K562 (cell line): Measurements from ENCODE around the gene USP16. TPM values are rescaled to one million over a fixed set of nuclear protein-coding genes. Genes with fewer than 3 reads are reported as not detected.

Experiments used
- BHLHE40 ChIP-seq: IDR thresholded peaks from 2 replicates; pipeline ENCODE4 v1.6.1; 2011; ENCODE audit warnings: low read length, improper control_type of control experiment
- BRF1 ChIP-seq: IDR thresholded peaks from 3 replicates; pipeline ENCODE4 v1.6.1; 2011; ENCODE audit warnings: borderline replicate concordance, mild to moderate bottlenecking; ENCODE audit not compliant: insufficient read length; ENCODE audit errors: extremely low read depth
- CHD1 ChIP-seq: fragments of 200-600 bp; sonication (generic); IDR thresholded peaks from one replicate; pipeline ENCODE4 v1.6.1; 2012; ENCODE audit warnings: mild to moderate bottlenecking, moderate library complexity, low read length, inconsistent platforms
- EWSR1 ChIP-seq: fragments of 450-650 bp; IDR thresholded peaks from 2 replicates; pipeline ENCODE4 v1.6.1; 2018; ENCODE audit warnings: borderline replicate concordance, mild to moderate bottlenecking, low read depth, moderate library complexity; ENCODE audit not compliant: partially characterized antibody
- GABPA ChIP-seq: fragments of 200-800 bp; sonication (Bioruptor generic); conservative IDR thresholded peaks from 2 replicates; pipeline ENCODE4 v1.6.1; 2016; ENCODE audit warnings: low read depth, missing genetic modification characterization, missing compliant biosample characterization
- HMG20A ChIP-seq: fragments of 450-650 bp; formaldehyde crosslinking; conservative IDR thresholded peaks from 2 replicates; pipeline ENCODE4 v1.4.0; 2020; ENCODE audit warnings: mild to moderate bottlenecking, mixed read lengths
- ILK ChIP-seq: fragments of 450-650 bp; IDR thresholded peaks from 2 replicates; pipeline ENCODE4 v1.6.1; 2016; ENCODE audit warnings: missing genetic modification characterization, low read depth, mild to moderate bottlenecking, missing compliant biosample characterization, moderate library complexity, borderline replicate concordance
- NFIX ChIP-seq: fragments of 250-450 bp; sonication (Bioruptor Pico); IDR thresholded peaks from 2 replicates; pipeline ENCODE4 v1.4.0; 2020; ENCODE audit warnings: low read depth, mild to moderate bottlenecking, moderate library complexity
- PCBP1 ChIP-seq: fragments of 200-400 bp; formaldehyde crosslinking; IDR thresholded peaks from 2 replicates; pipeline ENCODE4 v1.6.1; 2018; ENCODE audit warnings: mild to moderate bottlenecking, low read depth, low read length; ENCODE audit not compliant: poor library complexity, severe bottlenecking
- SAP30 ChIP-seq: fragments of 200-600 bp; sonication (generic); IDR thresholded peaks from 2 replicates; pipeline ENCODE4 v1.6.1; 2012; ENCODE audit warnings: borderline replicate concordance, low read depth, mild to moderate bottlenecking, moderate library complexity, low read length, control low read depth, inconsistent platforms; ENCODE audit not compliant: insufficient read depth, poor library complexity, severe bottlenecking
- STAT5B ChIP-seq: fragments of 250-450 bp; sonication (Bioruptor Pico); IDR thresholded peaks from 2 replicates; pipeline ENCODE4 v1.8.0; 2021; ENCODE audit warnings: mild to moderate bottlenecking, inconsistent platforms
- TARDBP ChIP-seq: fragments of 450-650 bp; IDR thresholded peaks from 2 replicates; pipeline ENCODE4 v1.6.1; 2016
- TCF3 ChIP-seq: sonication (generic); formaldehyde crosslinking; IDR thresholded peaks from 2 replicates; pipeline ENCODE4 v1.4.0; 2020; ENCODE audit warnings: mild to moderate bottlenecking, missing genetic modification reagents
- TFAM ChIP-seq: fragments of 250-450 bp; sonication (Bioruptor Pico); conservative IDR thresholded peaks from 2 replicates; pipeline ENCODE4 v1.5.0; 2021; ENCODE audit warnings: mild to moderate bottlenecking, moderate library complexity
- ZFP1 ChIP-seq: fragments of 450-650 bp; formaldehyde crosslinking; IDR thresholded peaks from 2 replicates; pipeline ENCODE4 v1.4.0; 2020; ENCODE audit warnings: mild to moderate bottlenecking, mixed read lengths
- ZNF586 ChIP-seq: fragments of 450-650 bp; formaldehyde crosslinking; conservative IDR thresholded peaks from 2 replicates; pipeline ENCODE4 v1.4.0; 2020; ENCODE audit warnings: mild to moderate bottlenecking, moderate library complexity
- ZNF644 ChIP-seq: fragments of 200-800 bp; sonication (Bioruptor generic); IDR thresholded peaks from 2 replicates; pipeline ENCODE4 v1.6.1; 2016; ENCODE audit warnings: low read depth, missing genetic modification characterization, missing compliant biosample characterization
- ZSCAN29 ChIP-seq: fragments of 450-650 bp; IDR thresholded peaks from 2 replicates; pipeline ENCODE4 v1.6.1; 2017
- polyA plus RNA-seq, 8 experiments: library from polyadenylated mRNA; depleted of rRNA in 4 of 8; stranded (reverse) in 5 of 8; unstranded in 3 of 8; fragments of >200 nt; fragmentation: Nextera tagmentation in 2 of 8; fragmentation: Illumina TruSeq in 1 of 8; extraction: Ambion mirVana in 2 of 8; extraction: Trizol in 1 of 8; gene quantifications; 2 replicates each; pipeline versions ENCODE4 v1.2.1 to v1.2.3, GENCODE V29; 2011 to 2014; ENCODE audit warnings: inconsistent platforms in 1 of 8, missing spikeins in 1 of 8
- total RNA-seq, 7 experiments: library from RNA; depleted of rRNA in 6 of 7; stranded (reverse); fragments of >200 nt in 6 of 7; fragmentation: Illumina TruSeq in 2 of 7; extraction: Trizol in 2 of 7; gene quantifications; 2 replicates each; pipeline versions ENCODE4 v1.2.1 to v1.2.3, GENCODE V29; 2011 to 2021; ENCODE audit warnings: low replicate concordance in 1 of 7
- TF ChIP-seq, protein P1 (sequence below), 3 experiments: fragments of 200-800 bp in 1 of 3; fragments of 250-450 bp in 1 of 3; fragments of 450-650 bp in 1 of 3; sonication (Bioruptor Pico) in 1 of 3; sonication (Bioruptor generic) in 1 of 3; formaldehyde crosslinking in 1 of 3; IDR thresholded peaks; 2 replicates each; pipeline versions ENCODE4 v1.6.1 to v1.8.0; 2016 to 2022; ENCODE audit warnings: mild to moderate bottlenecking in 2 of 3, missing genetic modification characterization in 2 of 3, missing compliant biosample characterization in 1 of 3, moderate library complexity in 1 of 3
- TF ChIP-seq, protein P2 (sequence below): fragments of 250-450 bp; sonication (Bioruptor Pico); IDR thresholded peaks from 2 replicates; pipeline ENCODE4 v1.8.0; 2021; ENCODE audit warnings: borderline replicate concordance, mild to moderate bottlenecking, moderate library complexity; ENCODE audit not compliant: poor library complexity, severe bottlenecking
- TF ChIP-seq, protein P3 (sequence below): fragments of 450-650 bp; IDR thresholded peaks from 2 replicates; pipeline ENCODE4 v1.7.0; 2016; ENCODE audit warnings: borderline replicate concordance

USP16 gene
- total and polyA plus RNA-seq, 9 of the 15 experiments (the other 6 are each of a cell fraction or from before 2014, with no cell fraction given) = 38.4 to 90.9 (median 62.8) TPM

DNA sequence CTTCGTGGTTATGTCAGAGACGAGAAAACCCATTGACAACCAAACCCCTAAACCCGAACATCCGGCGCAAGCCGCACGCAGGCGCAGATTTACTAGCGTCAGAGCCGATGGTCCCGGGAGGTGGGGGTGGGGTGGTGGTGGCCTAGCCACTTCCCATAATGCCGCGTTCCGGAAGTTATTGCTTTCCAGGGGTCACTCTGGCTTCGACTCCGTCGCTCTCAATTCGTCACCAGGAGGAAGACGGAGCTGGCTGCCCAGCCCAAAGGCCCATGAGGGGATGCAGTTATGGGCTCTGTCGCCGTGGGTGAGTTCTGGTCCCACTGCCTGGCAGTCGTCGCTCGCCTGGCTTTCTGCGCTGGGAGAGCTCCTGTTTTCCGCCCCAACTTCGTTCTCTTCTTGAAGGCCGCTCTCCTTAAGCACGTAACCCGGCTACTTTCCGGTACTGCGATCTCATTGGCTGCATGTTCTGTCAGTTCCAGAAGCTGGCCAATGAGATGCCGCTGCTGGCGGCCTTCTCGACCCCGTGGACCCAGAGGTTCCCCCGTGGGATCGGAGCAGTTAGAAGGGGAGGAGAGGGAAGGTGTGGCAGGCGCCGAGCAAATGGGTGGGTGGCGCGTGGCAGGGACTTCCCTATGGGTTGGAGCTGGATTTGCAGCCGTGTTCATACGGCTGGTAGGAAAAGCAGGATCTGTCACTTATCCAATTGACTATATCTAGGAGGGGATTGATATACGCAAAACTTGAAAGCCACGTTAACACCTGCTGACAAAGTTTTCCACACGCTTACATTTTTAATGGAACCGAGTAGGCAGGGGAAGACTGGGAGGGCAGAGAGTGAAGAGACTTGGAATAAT, at the start of gene USP16 (continued):
- TF ChIP-seq, protein P1, sequence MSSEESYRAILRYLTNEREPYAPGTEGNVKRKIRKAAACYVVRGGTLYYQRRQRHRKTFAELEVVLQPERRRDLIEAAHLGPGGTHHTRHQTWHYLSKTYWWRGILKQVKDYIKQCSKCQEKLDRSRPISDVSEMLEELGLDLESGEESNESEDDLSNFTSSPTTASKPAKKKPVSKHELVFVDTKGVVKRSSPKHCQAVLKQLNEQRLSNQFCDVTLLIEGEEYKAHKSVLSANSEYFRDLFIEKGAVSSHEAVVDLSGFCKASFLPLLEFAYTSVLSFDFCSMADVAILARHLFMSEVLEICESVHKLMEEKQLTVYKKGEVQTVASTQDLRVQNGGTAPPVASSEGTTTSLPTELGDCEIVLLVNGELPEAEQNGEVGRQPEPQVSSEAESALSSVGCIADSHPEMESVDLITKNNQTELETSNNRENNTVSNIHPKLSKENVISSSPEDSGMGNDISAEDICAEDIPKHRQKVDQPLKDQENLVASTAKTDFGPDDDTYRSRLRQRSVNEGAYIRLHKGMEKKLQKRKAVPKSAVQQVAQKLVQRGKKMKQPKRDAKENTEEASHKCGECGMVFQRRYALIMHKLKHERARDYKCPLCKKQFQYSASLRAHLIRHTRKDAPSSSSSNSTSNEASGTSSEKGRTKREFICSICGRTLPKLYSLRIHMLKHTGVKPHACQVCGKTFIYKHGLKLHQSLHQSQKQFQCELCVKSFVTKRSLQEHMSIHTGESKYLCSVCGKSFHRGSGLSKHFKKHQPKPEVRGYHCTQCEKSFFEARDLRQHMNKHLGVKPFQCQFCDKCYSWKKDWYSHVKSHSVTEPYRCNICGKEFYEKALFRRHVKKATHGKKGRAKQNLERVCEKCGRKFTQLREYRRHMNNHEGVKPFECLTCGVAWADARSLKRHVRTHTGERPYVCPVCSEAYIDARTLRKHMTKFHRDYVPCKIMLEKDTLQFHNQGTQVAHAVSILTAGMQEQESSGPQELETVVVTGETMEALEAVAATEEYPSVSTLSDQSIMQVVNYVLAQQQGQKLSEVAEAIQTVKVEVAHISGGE (CRISPR knock-in tag; IDR thresholded peaks at IDR 0.05) = peak in 1 of 3 experiments; percentile 90; a peak in 3 of 6 replicates
- TF ChIP-seq TARDBP (peak; percentile 74; the same call in 1 of the 2 replicates), TCF3 (CRISPR knock-in tag) (peak; percentile 21; the same call in 1 of the 2 replicates), ZNF644 (tag) (0 out of 2 replicates have a peak, but pooled peaks have one; percentile 25), EWSR1 (no peak), PCBP1 (peak; percentile 11), ILK (tag) (no peak), BRF1 (no peak), CHD1 (peak; percentile 81), SAP30 (peak; percentile 79), ZNF586 (CRISPR knock-in tag) (no peak), ZSCAN29 (no peak), GABPA (tag) (peak; percentile 99), HMG20A (CRISPR knock-in tag) (no peak), NFIX (no peak), BHLHE40 (peak; percentile 19), ZFP1 (no peak), STAT5B (CRISPR knock-in tag) (no peak), TFAM (CRISPR knock-in tag) (no peak)
- TF ChIP-seq, protein P2, sequence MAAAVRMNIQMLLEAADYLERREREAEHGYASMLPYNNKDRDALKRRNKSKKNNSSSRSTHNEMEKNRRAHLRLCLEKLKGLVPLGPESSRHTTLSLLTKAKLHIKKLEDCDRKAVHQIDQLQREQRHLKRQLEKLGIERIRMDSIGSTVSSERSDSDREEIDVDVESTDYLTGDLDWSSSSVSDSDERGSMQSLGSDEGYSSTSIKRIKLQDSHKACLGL = no peak
- TF ChIP-seq, protein P3, sequence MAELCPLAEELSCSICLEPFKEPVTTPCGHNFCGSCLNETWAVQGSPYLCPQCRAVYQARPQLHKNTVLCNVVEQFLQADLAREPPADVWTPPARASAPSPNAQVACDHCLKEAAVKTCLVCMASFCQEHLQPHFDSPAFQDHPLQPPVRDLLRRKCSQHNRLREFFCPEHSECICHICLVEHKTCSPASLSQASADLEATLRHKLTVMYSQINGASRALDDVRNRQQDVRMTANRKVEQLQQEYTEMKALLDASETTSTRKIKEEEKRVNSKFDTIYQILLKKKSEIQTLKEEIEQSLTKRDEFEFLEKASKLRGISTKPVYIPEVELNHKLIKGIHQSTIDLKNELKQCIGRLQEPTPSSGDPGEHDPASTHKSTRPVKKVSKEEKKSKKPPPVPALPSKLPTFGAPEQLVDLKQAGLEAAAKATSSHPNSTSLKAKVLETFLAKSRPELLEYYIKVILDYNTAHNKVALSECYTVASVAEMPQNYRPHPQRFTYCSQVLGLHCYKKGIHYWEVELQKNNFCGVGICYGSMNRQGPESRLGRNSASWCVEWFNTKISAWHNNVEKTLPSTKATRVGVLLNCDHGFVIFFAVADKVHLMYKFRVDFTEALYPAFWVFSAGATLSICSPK = 0 out of 2 replicates have a peak, but pooled peaks have one; percentile 61
